Spleen (tissue), 7 donors: ENCODE measurements around the gene DNAJC8.

Experiments
- CTCF ChIP-seq, 11 experiments: fragments of 200-600 bp in 7 of 11; fragments of 450-650 bp in 4 of 11; sonication (generic) in 4 of 11; IDR thresholded peaks in 8 of 11; conservative IDR thresholded peaks in 3 of 11; 1 replicate in 7 of 11; 2 replicates in 4 of 11; pipeline versions ENCODE4 v1.4.0 to v1.8.0; 2016 to 2021; ENCODE audit warnings: antibody characterized with exemption in 11 of 11, inconsistent platforms in 4 of 11, mild to moderate bottlenecking in 1 of 11
- POLR2A ChIP-seq, 3 donors: fragments of 450-650 bp; IDR thresholded peaks; one replicate each; pipeline ENCODE4 v1.5.1; 2017; ENCODE audit warnings: antibody characterized with exemption in 3 of 3, mild to moderate bottlenecking in 1 of 3
- POLR2AphosphoS5 ChIP-seq, 3 donors: sonication (generic); formaldehyde crosslinking; IDR thresholded peaks; one replicate each; pipeline ENCODE4 v1.5.1; 2017; ENCODE audit warnings: antibody characterized with exemption in 3 of 3
- donor health status: DM: no; HTN: no; CAD: no; lungs with moderate emphysema.
- donor health status: DM: no; HTN: no; CAD: no.
- donor health status: DM: no; HTN: no; CAD: no.

- TF ChIP-seq POLR2A (IDR thresholded peaks at IDR 0.05) (no peak), CTCF (IDR thresholded peaks at IDR 0.05 in 8 of 11, conservative IDR thresholded peaks at IDR 0.05 in 3 of 11) (no peak), POLR2AphosphoS5 (IDR thresholded peaks at IDR 0.05) (no peak)
These were observed 17.1 kb upstream of the DNAJC8 start for GRCh38 chr1:28249866-28250295.
